ENCODE data around the gene ILKAP.

Gene ILKAP

DNA sequence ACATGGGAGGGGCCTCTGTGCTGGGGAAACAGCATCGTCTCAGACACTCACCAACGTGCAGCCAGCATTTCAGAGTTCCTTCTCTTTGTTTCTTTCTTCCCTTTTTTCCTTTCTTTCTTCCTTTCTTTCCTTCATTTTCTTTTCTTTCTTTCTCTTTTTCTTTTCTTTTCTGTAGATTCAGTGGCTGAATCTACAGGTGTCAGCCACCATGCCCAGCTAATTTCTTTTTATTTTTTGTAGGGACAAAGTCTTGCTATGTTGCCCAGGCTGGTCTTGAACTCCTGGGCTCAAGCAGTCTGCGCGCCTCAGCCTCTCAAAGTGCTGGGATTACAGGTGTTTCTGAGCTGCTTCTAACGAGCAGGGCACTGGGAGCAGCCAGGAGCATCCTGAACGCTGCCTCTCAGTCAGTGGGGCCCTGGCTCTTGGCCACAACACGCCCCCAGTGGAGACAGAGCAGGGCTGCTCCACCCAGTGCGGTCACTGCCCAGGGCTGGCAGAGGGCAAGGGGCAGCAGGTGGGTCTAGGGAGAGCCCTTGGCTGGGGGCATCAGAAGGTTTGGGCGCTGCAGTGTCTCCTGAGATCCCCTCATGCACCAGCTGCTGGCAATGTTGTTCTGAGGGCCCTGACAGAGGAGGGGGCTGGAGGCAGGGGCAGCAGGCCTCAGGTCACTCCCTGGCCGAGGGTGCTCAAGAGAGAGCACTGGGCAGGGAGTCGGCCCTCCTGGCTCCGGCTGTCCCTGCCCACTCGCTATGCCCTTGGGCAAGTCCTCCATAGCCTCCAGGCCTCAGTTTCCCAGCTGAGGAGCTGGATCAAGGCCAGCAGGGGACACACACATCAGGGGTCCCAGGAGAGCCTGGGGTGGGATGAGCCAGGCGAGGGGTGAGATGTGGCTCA, 69.7 kb downstream of the ILKAP start:
- no peak for DNase-seq

DNA sequence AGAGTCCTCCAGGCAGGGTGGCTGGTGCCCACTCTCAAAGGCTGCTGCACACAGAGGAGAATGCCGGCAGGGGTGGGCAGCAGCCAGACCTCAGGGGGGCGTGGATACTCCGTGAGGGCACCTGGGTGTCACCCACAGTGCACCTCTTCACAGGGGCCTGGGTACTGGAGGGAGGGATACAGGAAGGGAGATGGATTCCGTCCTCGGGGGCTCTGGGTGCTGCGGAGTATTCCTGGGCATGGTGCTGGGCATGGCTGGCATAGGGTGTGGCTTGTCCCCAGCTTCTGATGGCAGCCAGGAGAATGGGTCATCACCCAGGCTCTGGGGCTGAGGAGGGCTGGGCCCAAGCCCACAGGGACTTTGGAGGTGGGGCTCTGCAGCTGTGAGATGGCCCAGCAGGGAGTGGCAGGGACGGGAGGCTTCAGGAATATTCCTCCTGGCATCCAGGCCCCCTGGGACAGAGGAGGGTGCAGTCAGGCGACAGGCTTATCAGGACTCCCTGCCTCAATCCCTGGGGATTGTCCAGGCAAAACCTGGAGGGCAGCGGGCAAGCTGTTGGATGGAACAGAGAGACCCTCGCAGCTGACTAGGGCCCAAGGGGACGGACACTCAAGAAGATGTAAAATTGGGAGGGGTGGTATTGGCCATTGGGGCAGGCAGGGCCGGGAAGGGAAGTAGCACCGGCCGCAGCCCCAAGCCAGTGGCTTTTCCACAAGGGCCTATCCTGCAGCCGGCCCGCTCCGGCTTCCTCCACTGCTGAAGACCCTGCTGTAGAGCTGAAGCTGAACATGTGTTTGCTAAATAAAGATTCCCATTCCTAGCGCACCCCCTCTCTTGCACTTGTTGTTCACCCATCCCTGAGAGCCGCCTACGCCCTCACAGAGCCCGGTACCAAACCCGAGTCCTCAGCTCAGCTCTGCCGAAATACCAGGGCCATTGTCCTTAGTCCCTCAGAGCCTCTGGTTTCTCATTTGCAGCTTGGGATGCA, 70.7 kb downstream of the ILKAP start:
- no peak for DNase-seq

DNA sequence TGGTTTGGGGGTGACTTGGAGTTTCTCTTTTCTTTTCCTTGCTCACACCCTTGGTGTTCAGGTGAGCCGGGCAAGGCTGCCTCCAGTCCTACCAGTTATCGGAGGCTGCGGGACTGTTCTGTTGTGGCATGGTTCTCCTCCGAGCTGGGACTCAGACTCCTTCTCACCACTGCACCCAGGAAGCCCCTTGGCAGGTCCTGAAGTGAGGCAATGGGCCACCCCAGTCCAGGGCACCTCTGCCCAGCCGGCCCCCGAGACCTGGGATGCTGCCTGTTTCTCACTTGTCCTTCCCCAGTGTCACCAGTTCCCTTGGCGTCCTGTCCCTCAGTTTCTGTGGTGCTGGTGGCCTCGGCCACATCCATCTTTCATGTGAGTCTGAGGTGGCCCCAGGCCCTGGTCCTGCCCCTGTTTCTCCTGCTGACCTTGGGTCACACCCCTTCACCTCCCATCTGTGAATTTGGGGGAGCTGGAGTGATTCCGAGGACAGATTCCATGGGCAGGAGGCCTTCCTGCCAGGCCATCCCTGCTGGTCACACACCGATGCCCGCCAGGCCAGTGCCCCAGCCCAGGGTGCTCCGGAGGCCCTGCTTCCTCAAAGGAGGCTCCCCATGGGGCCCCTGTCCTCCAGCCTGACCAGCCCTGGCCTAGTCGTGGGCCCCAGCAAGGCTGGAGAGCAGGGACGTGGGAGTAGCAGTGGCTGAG, 71.6 kb downstream of the ILKAP start:
- no peak for DNase-seq

DNA sequence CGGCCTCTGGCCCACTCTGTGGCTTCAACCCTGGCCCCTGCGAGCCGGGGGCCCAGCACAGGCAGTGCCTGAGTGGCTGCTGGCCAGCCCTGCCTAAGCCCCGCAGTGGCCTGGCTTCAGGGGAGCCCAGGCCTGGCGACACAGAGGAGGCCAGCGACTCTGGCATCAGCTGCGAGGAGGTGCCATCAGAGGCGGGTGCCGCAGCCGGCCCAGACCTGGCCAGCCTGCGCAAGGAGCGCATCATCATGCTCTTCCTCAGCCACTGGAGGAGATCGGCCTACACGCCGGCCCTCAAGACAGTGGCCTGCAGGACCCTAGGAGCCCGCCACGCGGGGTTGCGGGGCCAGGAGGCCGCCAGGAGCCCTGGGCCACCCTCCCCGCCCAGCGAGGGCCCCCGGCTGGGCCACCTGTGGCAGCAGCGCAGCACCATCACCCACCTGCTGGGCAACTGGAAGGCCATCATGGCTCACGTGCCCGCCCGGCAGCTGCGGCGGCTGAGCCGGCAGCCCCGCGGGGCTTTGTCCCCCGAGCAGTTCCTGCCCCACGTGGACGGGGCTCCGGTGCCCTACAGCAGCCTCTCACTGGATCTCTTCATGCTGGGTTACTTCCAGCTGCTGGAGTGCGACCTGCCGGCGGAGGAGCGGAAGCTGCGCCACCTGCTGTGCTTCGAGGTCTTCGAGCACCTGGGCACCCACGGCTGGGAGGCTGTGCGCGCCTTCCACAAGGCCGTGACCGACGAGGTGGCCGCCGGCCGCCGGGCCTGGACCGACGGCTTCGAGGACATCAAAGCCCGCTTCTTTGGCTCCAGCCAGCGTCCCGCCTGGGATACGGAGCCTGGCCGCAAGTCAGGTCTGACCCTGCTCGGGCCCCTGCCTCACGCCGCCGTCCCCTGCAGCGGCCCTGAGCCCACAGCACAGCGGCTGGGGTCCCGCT, 72.5 kb downstream of the ILKAP start:
- DNase-seq, result no peak

DNA sequence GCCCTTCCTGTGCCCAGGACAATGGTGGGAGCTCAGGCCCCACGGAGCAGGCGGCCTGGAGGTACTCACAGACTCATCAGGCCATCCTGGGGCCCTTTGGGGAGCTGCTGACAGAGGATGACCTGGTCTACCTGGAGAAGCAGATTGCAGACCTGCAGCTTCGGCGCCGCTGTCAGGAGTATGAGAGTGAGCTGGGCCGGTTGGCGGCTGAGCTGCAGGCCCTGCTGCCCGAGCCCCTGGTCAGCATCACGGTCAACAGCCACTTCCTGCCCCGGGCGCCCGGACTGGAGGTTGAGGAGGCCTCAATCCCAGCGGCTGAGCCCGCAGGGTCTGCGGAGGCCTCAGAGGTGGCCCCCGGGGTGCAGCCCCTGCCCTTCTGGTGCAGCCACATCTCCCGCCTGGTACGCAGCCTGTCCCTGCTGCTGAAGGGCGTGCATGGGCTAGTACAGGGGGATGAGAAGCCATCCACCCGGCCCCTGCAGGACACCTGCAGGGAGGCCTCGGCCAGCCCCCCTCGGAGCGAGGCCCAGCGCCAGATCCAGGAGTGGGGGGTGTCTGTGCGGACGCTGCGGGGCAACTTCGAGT, 73.3 kb downstream of the ILKAP start:
- no peak for DNase-seq

DNA sequence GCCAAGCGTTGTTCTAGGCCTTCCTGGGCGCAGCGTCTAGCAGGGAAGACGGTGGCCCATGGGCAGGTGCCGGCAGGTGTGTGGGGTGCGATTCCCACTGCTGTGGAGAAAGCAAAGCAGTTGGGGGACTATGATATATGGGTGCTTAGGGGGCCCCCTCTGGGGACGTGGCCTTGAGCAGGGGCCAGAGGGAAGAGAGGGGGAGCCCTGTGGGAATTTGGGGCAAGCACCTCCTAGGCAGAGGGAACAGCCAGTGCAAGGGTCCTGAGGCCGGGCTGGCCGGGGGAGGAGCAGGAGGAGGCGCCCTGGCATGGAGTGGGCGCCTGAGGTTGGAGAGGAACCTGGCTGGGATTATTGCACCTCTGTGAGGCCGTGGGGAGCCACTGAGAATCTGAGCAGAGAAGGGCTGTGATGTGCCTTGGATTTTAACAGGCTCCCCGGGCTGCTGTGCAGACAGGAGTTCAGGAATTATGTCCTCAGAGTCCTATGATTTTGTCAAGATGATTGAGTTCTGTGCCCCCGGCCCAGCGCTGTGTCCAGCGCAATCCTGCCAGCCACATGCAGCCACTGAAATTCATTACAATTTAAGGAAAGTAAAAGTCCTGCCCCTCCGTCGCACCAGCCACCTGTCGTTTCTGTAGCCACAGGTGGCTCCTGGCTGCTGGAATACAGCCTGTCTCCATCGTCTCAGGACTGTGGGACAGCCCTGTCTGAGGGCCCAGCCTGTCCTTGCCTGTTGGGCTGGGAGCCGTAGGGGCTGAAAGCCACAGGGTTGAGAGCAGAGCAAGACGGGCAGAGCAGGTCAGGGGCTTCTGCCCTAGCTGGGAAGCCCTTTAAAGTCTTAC, 74.1 kb downstream of the ILKAP start:
- DNase-seq, result no peak

DNA sequence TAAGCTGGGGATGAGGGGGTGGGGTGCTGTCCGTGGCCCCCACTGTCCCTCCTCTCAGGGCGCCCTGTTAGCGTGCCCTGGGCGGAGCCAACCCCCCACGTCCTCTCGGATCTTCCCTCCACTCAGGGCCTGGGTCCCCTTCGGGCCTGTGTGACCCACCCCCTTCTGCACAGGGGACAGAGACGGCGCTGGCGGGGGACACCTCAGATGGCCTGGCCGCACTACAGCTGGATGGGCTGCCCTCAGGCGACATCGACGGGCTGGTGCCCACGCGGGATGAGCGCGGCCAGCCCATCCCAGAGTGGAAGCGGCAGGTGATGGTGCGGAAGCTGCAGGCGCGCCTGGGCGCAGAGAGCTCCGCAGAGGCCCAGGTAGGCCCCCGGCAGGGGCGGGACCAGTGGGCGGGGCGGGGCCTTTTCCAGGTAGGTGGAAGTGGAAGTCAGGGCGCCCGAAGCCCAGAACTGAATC, 74.9 kb downstream of the ILKAP start:
- no peak for DNase-seq

DNA sequence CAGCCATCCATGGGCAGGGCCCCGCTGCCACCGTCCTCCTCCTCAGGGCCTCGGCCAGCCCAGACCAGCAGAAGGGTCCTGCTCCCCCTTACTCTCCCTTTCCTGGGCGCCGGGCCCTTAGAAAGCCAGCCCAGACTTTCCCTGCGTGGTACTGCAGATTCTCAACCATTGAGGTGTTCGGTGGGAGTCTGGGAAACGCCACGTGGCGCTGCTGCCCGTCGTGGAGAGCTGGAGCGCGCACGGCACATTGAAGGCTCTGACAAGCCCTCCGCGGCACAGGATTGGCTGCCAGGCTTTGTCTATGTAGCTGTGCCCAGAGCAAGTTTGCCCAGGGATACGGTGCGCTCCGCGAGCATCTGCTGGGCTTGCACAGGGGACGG, 75.4 kb downstream of the ILKAP start:
- DNase-seq, result no peak

DNA sequence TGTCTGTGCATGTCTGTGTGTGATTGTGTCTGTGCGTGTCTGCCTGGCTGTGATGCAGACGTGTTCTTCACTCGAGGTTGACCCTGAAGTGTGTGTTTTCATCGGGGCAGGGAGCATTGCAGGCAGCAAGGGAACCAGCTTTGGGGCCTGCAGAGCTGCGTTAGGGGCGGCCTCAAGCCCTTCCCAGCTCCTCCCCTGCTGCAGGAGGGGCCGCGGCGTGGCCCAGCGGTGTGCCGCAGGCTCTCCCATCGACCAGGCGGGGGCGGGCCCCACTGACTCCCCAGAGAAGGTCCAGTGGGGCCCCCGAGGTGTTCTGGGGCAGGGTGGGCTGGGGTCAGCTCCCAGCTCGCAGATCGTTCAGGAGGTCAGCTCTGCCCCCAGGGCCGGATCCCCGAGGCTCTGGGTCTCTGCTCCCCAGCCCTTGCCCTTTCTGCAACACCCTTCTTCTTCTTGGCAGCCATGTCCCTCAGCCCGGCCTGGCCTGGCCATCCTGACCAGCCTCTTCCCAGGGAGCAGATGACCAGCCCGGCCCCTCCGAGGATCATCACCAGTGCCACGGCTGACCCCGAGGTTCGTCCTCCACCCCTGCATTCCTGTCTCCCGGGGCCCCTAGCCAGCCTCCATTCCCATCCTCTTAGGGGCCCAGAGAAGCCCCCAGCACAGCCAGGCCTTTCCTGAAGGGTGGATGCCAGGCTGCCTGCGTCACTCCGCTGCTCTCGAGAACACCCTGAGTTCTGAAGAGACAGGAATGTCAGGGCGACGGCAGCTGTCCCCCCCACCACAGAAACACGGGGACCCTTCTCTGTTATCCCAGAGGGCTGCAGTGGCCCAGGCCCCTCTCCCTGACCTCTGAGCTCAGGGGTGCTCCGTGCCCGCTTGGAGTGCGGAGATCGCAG, 76.1 kb downstream of the ILKAP start:
- DNase-seq, result no peak

DNA sequence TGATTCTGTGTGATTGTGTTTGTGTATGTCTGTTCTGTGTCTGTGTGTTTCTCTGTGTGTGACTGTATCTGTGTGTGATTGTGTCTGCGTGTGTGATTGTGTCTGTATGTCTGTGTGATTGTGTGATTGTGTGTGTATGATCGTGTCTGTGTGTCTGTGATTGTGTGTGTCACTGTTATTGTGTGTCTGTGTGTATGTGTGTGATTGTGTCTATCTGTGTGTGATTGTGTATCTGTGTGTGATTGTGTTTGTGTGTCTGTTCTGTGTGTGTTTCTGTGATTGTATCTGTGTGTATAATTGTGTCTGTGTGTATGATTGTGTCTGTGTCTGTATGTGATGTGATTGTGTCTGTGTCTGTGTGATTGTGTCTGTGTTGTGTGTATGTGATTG, 76.7 kb downstream of the ILKAP start:
- no peak for DNase-seq

DNA sequence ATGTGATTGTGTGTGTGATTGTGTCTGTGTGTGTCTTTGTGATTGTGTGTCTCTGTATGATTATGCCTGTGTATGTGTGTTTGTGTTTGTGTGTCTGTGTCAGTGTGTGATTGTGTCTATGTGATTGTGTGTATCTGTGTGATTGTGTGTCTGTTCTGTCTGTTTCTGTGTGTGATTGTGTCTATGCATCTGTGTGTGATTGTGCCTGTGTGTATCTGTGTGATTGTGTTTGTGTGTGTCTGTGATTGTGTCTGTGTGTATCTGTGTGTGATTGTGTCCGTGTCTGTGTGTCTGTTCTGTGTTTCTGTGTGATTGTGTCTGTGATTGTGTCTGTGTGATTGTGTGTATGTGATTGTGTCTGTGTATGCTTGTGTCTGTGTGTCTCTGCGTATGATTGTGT, 77.2 kb downstream of the ILKAP start:
- DNase-seq, result no peak

DNA sequence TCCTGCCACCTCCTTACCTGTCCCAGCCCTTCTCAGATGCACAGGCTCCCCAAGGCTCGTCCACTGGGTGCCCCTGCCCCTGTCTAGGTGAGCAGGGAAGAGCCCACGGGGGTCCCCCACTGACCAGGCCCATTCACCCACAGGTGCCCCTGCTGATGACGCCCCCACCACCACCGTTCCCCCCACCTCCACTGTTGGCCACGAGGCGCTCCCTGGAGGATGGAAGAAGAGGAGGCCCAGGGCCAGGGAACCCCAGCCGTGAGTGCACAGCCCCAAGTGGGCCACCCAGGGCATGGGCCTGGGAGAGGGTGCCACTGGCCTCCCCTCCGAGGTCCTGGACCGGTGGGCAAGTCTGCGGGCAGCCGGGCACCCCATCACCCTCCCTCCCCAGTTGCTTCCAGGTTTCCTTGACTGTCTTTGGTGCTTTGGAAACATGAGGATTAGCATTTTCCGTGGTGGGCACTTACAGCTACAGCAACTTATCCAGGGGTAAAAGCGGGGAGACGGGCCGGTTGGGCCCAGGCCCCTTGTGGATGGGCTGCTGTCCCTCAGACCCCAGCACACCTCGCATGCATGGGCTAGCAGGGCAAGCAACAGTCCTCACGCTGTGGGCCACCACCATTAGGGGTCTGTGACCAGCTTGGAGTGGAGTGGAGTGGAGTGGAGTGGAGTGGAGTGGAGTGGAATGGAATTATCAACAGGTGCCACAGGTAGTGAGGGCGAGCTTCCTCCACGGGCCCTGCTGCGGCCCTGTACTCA, 78.2 kb downstream of the ILKAP start:
- no peak for DNase-seq

DNA sequence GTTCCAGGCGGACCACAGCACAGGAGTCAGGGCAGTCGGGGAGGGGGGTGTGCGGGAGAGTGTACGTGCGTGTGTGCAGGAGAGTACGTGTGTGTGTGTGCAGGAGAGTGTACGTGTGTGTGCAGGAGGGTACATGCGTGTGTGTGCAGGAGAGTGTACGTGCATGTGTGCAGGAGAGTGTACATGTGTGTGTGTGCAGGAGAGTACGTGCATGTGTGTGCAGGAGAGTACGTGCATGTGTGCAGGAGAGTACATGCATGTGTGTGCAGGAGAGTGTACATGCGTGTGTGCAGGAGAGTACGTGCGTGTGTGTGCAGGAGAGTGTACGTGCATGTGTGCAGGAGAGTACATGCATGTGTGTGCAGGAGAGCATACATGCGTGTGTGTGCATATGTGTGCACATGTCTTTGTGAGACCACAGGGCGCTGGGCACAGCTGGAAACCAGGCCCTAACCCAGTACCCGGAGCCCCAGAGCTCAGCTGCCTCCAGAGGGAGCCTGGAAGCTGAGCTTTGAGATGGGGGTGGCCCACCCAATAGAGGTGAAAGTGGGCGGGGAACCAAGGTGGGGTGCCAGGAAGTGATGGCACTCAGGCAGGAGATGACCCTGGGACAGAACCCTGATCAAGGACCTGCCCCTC, 78.9 kb downstream of the ILKAP start:
- no peak for DNase-seq

DNA sequence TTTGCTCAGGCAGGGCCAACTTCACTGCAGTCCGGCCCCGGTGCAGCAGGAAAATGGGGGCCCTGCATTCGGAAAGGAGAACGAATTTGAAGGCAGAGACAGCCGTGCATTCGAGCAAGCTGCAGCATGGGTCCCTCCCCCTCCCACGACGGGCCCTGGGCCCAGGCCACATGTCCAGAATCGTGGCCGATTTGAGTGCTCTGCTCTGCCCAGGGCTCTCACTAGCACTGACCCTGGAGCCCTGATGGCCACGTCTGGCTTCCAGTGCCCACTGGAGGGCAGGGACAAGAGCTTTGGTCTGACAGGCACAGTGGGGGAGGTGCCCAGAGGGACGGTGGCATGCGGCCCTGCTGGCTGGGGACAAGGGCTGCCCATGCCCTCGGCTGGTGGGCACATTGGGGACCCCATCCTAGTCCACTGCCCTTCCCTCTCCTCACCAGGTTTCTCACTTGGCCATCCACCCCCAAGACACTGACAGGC, 79.5 kb downstream of the ILKAP start:
- no peak for DNase-seq

DNA sequence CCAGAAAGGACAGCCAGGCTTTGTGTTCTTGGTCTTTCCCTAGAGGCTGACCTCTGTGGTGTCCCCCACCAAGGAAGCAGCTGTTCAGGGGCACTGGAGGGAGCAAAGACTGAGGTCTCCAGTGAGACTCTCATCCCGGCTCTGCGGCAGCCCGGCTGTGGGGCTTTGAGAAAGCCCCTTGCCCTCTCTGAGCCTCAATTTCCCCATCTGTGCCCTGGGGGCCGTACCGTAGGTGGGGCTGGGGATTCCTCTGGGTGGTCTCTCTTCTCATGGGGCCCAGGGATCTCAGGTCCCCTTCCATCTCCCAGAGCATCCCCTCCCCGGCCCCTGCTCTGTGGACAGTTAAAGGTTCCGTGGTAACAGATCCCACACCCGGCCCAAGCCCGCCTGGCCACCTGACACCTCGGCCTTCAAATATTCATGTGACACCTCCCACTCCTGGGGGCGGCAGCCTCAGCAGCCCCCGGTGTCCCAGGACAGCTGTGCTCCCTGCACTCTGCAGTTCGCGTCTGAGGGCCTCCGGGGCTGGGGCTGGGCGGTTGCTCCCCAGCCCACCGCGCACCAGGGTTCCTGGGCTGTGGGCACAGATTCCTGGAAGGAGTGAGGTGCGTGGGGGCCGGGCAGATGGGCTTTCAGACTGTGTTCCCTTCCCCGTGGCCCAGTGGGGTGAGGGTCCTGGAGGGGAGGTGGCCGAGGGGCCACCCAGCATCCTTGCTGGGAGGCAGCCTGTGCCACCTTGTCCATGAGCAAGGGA, 80.1 kb downstream of the ILKAP start:
- DNase-seq, result no peak

DNA sequence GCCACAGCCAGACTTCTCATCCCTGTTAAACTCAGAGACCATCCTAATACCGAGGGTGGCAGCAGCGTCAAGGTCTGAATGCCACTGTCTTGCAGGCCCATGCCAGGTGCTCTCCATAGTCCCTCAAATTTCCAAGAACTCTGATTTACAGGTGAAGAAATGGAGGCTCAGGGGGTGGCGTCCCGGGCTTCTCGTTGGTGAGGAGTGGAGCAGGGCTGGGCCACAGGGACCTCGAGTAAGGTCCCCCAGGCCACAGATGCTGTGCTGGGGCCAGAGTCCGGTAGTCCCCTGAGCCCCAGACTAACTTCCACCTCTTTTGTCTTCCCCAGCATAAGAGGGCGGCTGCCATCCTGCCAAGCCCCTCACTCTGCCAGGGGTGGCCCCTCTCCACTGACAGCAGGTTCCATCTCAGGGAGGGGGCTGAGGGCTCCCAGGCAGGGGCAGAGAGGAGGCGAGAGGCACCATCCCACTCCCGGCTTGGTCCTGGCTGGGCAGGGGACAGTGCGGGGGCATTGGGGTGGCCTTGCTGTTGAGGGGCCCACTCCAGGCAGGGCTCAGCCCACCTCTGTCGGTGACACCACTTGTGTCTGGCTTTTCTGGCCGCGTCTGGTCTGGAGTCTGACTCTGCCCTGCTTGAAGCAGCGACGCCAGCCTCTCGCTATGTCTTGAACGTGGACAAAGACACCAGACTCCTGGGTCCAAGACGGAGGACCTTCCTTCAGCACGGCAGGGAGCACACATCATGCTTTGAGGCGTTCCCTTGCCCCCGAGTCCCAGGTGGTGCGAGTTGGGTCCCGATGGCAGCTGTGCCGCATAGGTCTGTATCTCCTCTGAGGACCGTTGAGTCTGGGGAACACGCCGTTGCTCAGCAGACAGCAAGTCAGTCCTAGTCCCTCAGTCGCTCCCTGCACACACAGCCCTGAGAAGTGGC, 80.9 kb downstream of the ILKAP start:
- no peak for DNase-seq

All from NCI-H1694 treated with DMSO at 0.1 percent for 48 hours (cell line).